HAP-1 (cell line): ENCODE data around the gene TSPY9.
"Not testable (repeated sequence)": the region's sequence is repeated elsewhere in the genome, so short reads cannot be mapped to it uniquely, and the experiment has no call there.

ENCODE experiments used
- DNase-seq, 2 experiments: peaks; one replicate each; pipeline ENCODE4 v3.0.0-alpha.2; 2016 to 2020; ENCODE audit warnings: low spot score in 2 of 2
- H3K27me3 ChIP-seq: fragments of 250-450 bp; sonication (Bioruptor Pico); 2 replicates; pipeline ENCODE4 v1.5.1; 2020; ENCODE audit warnings: low read depth, mild to moderate bottlenecking, moderate library complexity
- H3K36me3 ChIP-seq: fragments of 250-450 bp; sonication (Bioruptor Pico); replicated peaks from 2 replicates; pipeline ENCODE4 v1.5.1; 2020; ENCODE audit warnings: mild to moderate bottlenecking
- H3K4me1 ChIP-seq: fragments of 250-450 bp; sonication (Bioruptor Pico); 2 replicates; pipeline ENCODE4 v1.5.1; 2020; ENCODE audit warnings: mild to moderate bottlenecking
- H3K4me3 ChIP-seq: fragments of 250-450 bp; sonication (Bioruptor Pico); 2 replicates; pipeline ENCODE4 v1.5.1; 2020; ENCODE audit warnings: mild to moderate bottlenecking, moderate library complexity
- H3K9me3 ChIP-seq: fragments of 250-450 bp; sonication (Bioruptor Pico); 2 replicates; pipeline ENCODE4 v1.5.1; 2020; ENCODE audit warnings: mild to moderate bottlenecking, moderate library complexity
- in situ Hi-C: fragments of 300-500 bp; cut with MboI; formaldehyde crosslinking; loops from 3 replicates; pipeline ENCODE4 v1.14.3; 2020; ENCODE audit warnings: low sequenced_read_pairs, inconsistent platforms, mixed read lengths

The TSPY9 gene, protein sequence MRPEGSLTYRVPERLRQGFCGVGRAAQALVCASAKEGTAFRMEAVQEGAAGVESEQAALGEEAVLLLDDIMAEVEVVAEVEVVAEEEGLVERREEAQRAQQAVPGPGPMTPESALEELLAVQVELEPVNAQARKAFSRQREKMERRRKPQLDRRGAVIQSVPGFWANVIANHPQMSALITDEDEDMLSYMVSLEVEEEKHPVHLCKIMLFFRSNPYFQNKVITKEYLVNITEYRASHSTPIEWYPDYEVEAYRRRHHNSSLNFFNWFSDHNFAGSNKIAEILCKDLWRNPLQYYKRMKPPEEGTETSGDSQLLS

GRCh38 chrY:9486967-9487366 is at the start of gene TSPY9:
TSPY9 (plus strand) TSS chrY:9487267; CDS start chrY:9487313, 46 bp downstream.
- H3K4me3 ChIP-seq, H3K4me1 ChIP-seq, DNase-seq, in situ Hi-C loops, H3K27me3 ChIP-seq, H3K9me3 ChIP-seq, H3K36me3 ChIP-seq: not testable (repeated sequence)

DNA sequence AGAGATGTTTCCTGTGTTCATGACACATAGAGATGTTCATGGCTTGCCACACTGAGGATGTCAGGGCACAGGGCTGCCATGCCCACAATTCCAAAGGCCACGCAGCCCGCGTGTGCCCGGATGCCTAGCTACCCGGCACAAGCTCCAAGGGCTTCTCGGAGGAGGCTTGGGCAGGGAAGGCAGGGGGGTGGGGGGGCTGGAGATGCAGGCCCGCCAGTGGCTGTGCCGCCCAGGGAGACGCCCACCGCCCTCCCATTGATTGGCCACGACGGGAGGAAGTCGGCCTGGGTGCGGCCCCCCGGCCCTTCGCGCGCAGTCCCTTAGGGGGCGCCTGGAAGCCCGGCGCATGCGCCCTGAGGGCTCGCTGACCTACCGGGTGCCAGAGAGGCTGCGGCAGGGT is 20.4 kb upstream of the TSPY9 start, which contains the start of gene TSPY1:
TSS of gene TSPY1 (plus strand) at position 301 of the 400 bp plus-strand sequence. CDS start at position 347, 46 bp downstream.
- DNase-seq, H3K36me3 ChIP-seq, H3K27me3 ChIP-seq, H3K4me1 ChIP-seq, H3K4me3 ChIP-seq, H3K9me3 ChIP-seq, in situ Hi-C loops: not testable (repeated sequence)

- H3K4me1 ChIP-seq, in situ Hi-C loops, H3K4me3 ChIP-seq, H3K9me3 ChIP-seq, H3K27me3 ChIP-seq, DNase-seq, H3K36me3 ChIP-seq: not testable (repeated sequence)
Measured at GRCh38 chrY:9504396-9504795, 17.3 kb downstream of the TSPY9 start.

DNA sequence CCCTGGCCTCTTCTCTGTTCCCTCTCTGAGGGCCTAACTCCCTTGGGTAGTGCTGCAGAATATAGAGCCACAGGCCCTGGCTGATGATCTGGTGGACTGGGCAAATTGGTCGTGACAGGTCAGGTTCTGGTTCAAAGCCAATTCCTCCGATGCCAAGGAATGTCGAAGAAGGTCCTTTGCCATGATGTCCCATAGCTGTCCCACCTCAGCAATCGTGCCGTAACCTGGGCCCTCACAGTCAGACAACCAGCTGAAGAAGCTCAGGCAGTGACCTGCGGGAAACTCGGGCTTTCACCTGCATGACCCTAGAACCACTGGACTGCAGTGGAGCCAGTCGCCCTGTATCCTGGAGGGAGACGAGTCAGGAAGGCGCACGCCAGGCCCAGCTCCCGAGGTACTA is 29.2 kb downstream of the TSPY9 start:
- in situ Hi-C loops, H3K4me3 ChIP-seq, DNase-seq, H3K27me3 ChIP-seq, H3K4me1 ChIP-seq, H3K9me3 ChIP-seq, H3K36me3 ChIP-seq: not testable (repeated sequence)

- DNase-seq, in situ Hi-C loops, H3K27me3 ChIP-seq, H3K36me3 ChIP-seq, H3K4me3 ChIP-seq, H3K4me1 ChIP-seq, H3K9me3 ChIP-seq: not testable (repeated sequence)
Measured at GRCh38 chrY:9527580-9527979, 40.5 kb downstream of the TSPY9 start, which contains the start of gene TSPY10. TSPY10 (plus strand) TSS chrY:9527880; CDS start chrY:9527926, 46 bp downstream.
